Activated CD8-positive, alpha-beta memory T cell treated with anti-CD3 and anti-CD28 coated beads, Interleukin-2, amount 50 U/mL, for 24 hours (primary cell): ENCODE data around the gene PCDH8.
A peak's percentile ranks its signal among the peaks of the same experiment; 100 is the strongest.
"Not testable (repeated sequence)": the region's sequence is repeated elsewhere in the genome, so short reads cannot be mapped to it uniquely, and the experiment has no call there.

ENCODE experiments used
- DNase-seq: peaks from one replicate; pipeline ENCODE4 v3.0.0-alpha.2; 2020; ENCODE audit errors: extremely low read depth

The PCDH8 gene

GRCh38 chr13:52817886-52818285 lies 30.6 kb downstream of the PCDH8 start:
- not testable (repeated sequence) for DNase-seq

GRCh38 chr13:52815330-52815729 lies 33.1 kb downstream of the PCDH8 start:
- no peak for DNase-seq

- no peak for DNase-seq
Measured at GRCh38 chr13:52812941-52813340, 35.5 kb downstream of the PCDH8 start.

DNA sequence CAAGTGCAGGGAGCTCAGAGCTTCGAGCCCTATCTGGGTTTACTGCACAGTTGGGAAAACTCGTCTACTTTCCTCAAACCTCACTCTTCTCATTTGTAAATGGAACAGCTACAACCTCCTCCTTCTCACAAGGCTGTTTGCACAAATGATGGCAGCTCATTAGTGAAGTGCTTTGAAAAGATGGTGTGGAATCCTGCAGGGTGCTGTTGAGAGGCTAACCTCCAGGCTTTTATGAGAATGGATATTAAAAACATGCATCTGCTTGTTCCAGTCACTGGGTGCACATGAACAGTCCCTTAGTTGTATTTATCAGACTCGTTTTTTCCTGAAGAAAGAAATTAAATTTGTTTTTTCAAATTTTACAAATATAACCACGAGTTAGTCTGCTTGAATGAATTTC lies 36.6 kb downstream of the PCDH8 start:
- no peak for DNase-seq

GRCh38 chr13:52810526-52810925 lies 37.9 kb downstream of the PCDH8 start:
- no peak for DNase-seq

GRCh38 chr13:52810011-52810410 lies 38.4 kb downstream of the PCDH8 start:
- no peak for DNase-seq

DNA sequence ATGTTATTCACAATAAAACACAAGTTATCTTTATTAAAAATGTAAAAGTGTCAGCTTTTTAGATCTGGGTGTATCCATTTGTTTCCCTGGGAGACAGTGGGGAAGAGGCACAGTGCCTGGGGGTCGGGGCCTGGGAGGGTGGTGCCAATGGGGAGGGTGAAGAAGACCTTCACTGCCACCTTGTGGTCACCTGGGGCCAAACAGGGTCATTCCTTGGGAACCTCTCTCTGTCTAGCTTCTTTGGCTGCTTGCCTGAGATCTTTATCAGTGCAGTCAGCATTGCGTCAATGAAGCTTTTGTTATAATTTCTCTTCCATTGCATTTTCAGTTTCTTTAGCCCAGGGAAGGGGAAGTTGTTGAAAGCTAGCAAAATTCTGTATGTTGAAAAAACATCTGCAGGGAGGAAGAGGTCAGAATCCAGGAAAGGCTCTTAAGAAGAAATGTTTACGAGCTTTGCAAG lies 39.1 kb downstream of the PCDH8 start:
- peak; percentile 4 for DNase-seq

DNA sequence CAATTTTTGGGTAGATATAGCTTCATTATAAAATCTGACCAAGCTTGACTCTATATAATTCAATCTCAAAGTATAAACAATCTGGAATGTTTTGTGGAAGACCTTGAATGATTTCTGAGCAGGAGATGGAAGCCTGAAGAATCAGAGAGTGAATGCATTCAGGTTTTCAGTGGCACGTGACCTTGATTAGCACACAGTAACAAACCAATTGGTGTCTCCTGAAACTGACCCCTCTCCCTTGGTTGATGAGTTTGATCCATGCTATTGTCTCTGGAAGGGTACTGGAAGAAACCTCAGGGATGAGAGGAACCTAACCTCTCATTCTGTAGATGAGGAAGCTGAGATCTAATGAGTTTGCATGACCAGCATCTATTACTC lies 39.6 kb downstream of the PCDH8 start:
- no peak for DNase-seq

- no peak for DNase-seq
Measured at GRCh38 chr13:52806029-52806428, 42.4 kb downstream of the PCDH8 start.

- no peak for DNase-seq
Measured at GRCh38 chr13:52804202-52804641, 44.2 kb downstream of the PCDH8 start.

DNA sequence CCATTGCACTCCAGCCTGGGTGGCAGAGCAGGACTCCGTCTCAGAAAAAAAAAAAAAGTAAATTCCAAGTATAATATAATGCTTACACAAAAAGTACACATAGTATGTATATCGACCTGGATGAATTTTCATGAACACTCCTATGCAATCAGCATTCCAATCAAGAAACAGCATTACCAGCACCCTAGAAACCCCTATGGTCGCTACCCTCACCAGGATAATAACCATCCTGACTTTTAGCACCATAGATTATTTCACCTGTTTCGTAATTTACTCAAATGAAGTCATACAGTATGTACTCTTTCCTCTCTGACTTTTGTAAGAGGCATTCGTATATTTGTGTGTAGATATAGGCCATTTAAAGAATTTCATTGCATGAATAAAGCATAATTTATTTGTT lies 47.6 kb downstream of the PCDH8 start:
- DNase-seq: no peak

GRCh38 chr13:52798770-52799430 lies 49.5 kb downstream of the PCDH8 start:
- no peak for DNase-seq

DNA sequence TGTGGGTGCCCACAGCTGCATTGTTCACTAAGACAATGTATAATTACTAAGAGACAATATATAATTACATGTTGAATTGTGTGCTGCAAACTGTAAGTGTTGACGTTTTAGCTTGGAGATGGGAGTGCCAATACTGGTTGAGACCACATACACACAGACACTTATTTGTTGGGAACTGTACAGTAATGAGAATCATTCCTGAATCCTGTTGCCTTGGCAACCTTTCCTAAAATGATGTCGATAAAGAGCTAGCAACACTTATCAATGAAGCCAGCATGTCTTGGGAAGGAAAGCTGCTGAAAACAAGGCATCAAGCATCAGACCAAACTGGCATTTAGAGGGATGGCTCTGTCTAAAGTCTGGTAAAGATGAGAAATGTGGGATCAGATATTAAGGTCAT lies 51.3 kb downstream of the PCDH8 start:
- DNase-seq: no peak

DNA sequence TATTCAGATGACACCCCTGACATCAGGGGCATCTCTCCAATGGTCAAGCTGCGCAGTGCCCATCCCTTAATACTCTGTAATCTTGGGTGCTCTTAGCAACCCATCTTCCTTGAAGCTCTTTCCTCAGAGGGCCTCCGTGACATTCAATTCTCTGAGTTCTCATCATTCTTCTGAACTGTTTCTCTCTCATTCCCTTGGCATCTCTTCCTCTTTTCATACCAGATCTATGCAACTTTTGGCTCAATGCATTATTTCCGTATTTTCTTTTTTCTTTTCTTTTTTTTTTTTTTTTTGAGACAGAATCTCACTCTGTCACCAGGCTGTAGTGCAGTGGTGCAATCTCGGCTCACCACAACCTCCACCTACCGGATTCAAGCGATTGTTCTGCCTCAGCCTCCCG lies 53.9 kb downstream of the PCDH8 start:
- no peak for DNase-seq

GRCh38 chr13:52793515-52794061 lies 54.9 kb downstream of the PCDH8 start:
- DNase-seq: no peak
